Large intestine (tissue), 3 donors: ENCODE results near the gene SLC16A6. TPM values are rescaled to one million over a fixed set of nuclear protein-coding genes. Genes with fewer than 3 reads are reported as not detected.
"Not testable (repeated sequence)": the region's sequence is repeated elsewhere in the genome, so short reads cannot be mapped to it uniquely, and the experiment has no call there.

Experiments
- DNase-seq, 2 donors: peaks; one replicate each; pipeline versions ENCODE4 v3.0.0 to v3.0.0-alpha.2; 2013
- H3K27ac ChIP-seq: one replicate; pipeline ENCODE4 v1.5.1; 2013; ENCODE audit warnings: low read length
- H3K27me3 ChIP-seq: 2 replicates; pipeline ENCODE4 v1.6.1; 2013; ENCODE audit warnings: low read length; ENCODE audit not compliant: control insufficient read depth, insufficient read depth
- H3K36me3 ChIP-seq: 2 replicates; pipeline ENCODE4 v1.6.1; 2013; ENCODE audit warnings: low read length; ENCODE audit not compliant: control insufficient read depth, insufficient read depth
- H3K4me1 ChIP-seq: one replicate; pipeline ENCODE4 v1.6.1; 2013; ENCODE audit warnings: low read length; ENCODE audit not compliant: control insufficient read depth, insufficient read depth
- H3K4me3 ChIP-seq: one replicate; pipeline ENCODE4 v1.5.1; 2013; ENCODE audit warnings: low read length
- H3K9me3 ChIP-seq: one replicate; pipeline ENCODE4 v1.6.1; 2013; ENCODE audit warnings: mild to moderate bottlenecking, low read depth, low read length, moderate library complexity; ENCODE audit not compliant: control insufficient read depth
- WGBS: methylation state at CpG from one replicate; pipeline ENCODE4 v1.1.5; 2013; ENCODE audit warnings: low lambda C conversion rate; ENCODE audit not compliant: insufficient coverage; 5-methylcytosine and 5-hydroxymethylcytosine counted together
- polyA plus RNA-seq: library from polyadenylated mRNA; unstranded; fragments of 120-200 nt; gene quantifications from one replicate; pipeline ENCODE4 v1.2.1, GENCODE V29; 2013

SLC16A6 gene
- polyA plus RNA-seq, 1 donor, result 0.27 TPM

- H3K27ac ChIP-seq, result peak within 1 kb of the TSS; percentile 98
- H3K36me3 ChIP-seq, result peaks cover 3% of the 10 kb centered on the region
- H3K27me3 ChIP-seq, result no peaks in the 10 kb centered on the region
- H3K4me1 ChIP-seq, result peaks cover 6% of the 10 kb centered on the region
- DNase-seq, result peak; percentile 96 to 97
- WGBS, result no CpG with 5 or more reads among the region's 97 CpGs
- H3K4me3 ChIP-seq, result peak within 1 kb of the TSS; percentile 98
- no peaks in the 10 kb centered on the region for H3K9me3 ChIP-seq
Measured at GRCh38 chr17:68247445-68248198, 43.3 kb downstream of the SLC16A6 start, which contains the start of gene AMZ2. Gene AMZ2 (plus strand): TSS chr17:68248043. CDS start chr17:68250188, 2,145 bp downstream.

GRCh38 chr17:68246271-68247028 is 44.5 kb downstream of the SLC16A6 start:
- 91% methylated on average over 7 of the region's 24 CpGs for WGBS
- peaks cover 6% of the 10 kb centered on the region for H3K4me1 ChIP-seq
- no peaks in the 10 kb centered on the region for H3K27me3 ChIP-seq
- H3K36me3 ChIP-seq, result peaks cover 3% of the 10 kb centered on the region
- H3K4me3 ChIP-seq, result no peak overlapping the region
- no peak overlapping the region for H3K27ac ChIP-seq
- H3K9me3 ChIP-seq, result no peaks in the 10 kb centered on the region
- DNase-seq, result peak in 1 of 2 donors; percentile 8

- 89% methylated on average over 1 of the region's 4 CpGs for WGBS
- Histone ChIP-seq H3K4me1 (no peaks in the 10 kb centered on the region), H3K36me3 (no peaks in the 10 kb centered on the region), H3K4me3 (no peak overlapping the region), H3K27me3 (no peaks in the 10 kb centered on the region), H3K9me3 (no peaks in the 10 kb centered on the region), H3K27ac (no peak overlapping the region)
- no peak for DNase-seq
Measured at GRCh38 chr17:68239632-68240366, 51.1 kb downstream of the SLC16A6 start.

GRCh38 chr17:68238871-68239253 is 52.1 kb downstream of the SLC16A6 start:
- Histone ChIP-seq H3K4me3 (no peak overlapping the region), H3K27ac (no peak overlapping the region), H3K9me3 (no peaks in the 10 kb centered on the region), H3K36me3 (no peaks in the 10 kb centered on the region), H3K27me3 (no peaks in the 10 kb centered on the region), H3K4me1 (no peaks in the 10 kb centered on the region)
- DNase-seq, result no peak
- WGBS, result no CpG with 5 or more reads among the region's 3 CpGs

GRCh38 chr17:68238164-68238870 is 52.6 kb downstream of the SLC16A6 start:
- Histone ChIP-seq H3K4me3 (no peak overlapping the region), H3K27me3 (no peaks in the 10 kb centered on the region), H3K36me3 (no peaks in the 10 kb centered on the region), H3K9me3 (no peaks in the 10 kb centered on the region), H3K27ac (no peak overlapping the region), H3K4me1 (no peaks in the 10 kb centered on the region)
- 0% methylated on average over 1 of the region's 3 CpGs for WGBS
- no peak for DNase-seq

GRCh38 chr17:68237369-68238163 is 53.4 kb downstream of the SLC16A6 start:
- not testable (repeated sequence) for H3K27ac ChIP-seq, H3K27me3 ChIP-seq, H3K4me3 ChIP-seq, H3K4me1 ChIP-seq, H3K36me3 ChIP-seq, H3K9me3 ChIP-seq
- peak in 1 of 2 donors; percentile 4 for DNase-seq
- WGBS, result 75% methylated on average over 2 of the region's 16 CpGs

GRCh38 chr17:68235336-68235791 is 55.6 kb downstream of the SLC16A6 start:
- H3K36me3 ChIP-seq, H3K27me3 ChIP-seq, H3K4me1 ChIP-seq, H3K9me3 ChIP-seq, H3K4me3 ChIP-seq, DNase-seq, H3K27ac ChIP-seq: not testable (repeated sequence)
- WGBS, result no CpG with 5 or more reads among the region's 11 CpGs

GRCh38 chr17:68234726-68235335 is 56.1 kb downstream of the SLC16A6 start:
- DNase-seq, H3K4me3 ChIP-seq, H3K4me1 ChIP-seq, H3K36me3 ChIP-seq, H3K9me3 ChIP-seq, H3K27ac ChIP-seq, H3K27me3 ChIP-seq: not testable (repeated sequence)
- WGBS, result no CpG with 5 or more reads among the region's 12 CpGs

- not testable (repeated sequence) for H3K4me1 ChIP-seq, H3K36me3 ChIP-seq, H3K9me3 ChIP-seq, H3K27ac ChIP-seq, H3K4me3 ChIP-seq, H3K27me3 ChIP-seq
- peak in 1 of 2 donors; percentile 30 for DNase-seq
- WGBS, result no CpG with 5 or more reads among the region's 1 CpG
Measured at GRCh38 chr17:68232741-68233140, 58.2 kb downstream of the SLC16A6 start.
